A673 (cell line): ENCODE measurements around the gene F8.

Experiments used
- CTCF ChIP-seq: fragments of 300-800, 200-600 bp; sonication (generic); conservative IDR thresholded peaks from 2 replicates; pipeline ENCODE4 v1.5.1; 2017; ENCODE audit warnings: low read depth, mild to moderate bottlenecking, antibody characterized with exemption, low read length, moderate library complexity, mixed read lengths
- EZH2 ChIP-seq: fragments of 200-600 bp; sonication (generic); IDR thresholded peaks from 2 replicates; pipeline ENCODE4 v1.6.1; 2017; ENCODE audit warnings: borderline replicate concordance, low read depth, mild to moderate bottlenecking, mixed read lengths, antibody characterized with exemption, low read length; ENCODE audit not compliant: poor library complexity, severe bottlenecking

- no peak for TF ChIP-seq CTCF
- TF ChIP-seq EZH2 = no peak
Measured at GRCh38 chrX:154834562-154834961, 188.0 kb downstream of the F8 start, which contains the start of gene SMIM9.
